Sigmoid colon (tissue), 4 donors: ENCODE results near the gene DCUN1D2.

Experiments
- EP300 ChIP-seq, 4 donors: sonication (generic); formaldehyde crosslinking; IDR thresholded peaks; one replicate each; pipeline ENCODE4 v1.6.1; 2017; ENCODE audit warnings: antibody characterized with exemption in 4 of 4
- POLR2A ChIP-seq, 2 donors: fragments of 450-650 bp; IDR thresholded peaks; one replicate each; pipeline ENCODE4 v1.6.1; 2016; ENCODE audit warnings: antibody characterized with exemption in 2 of 2, mild to moderate bottlenecking in 2 of 2, moderate library complexity in 2 of 2
- POLR2AphosphoS5 ChIP-seq, 4 donors: sonication (generic); formaldehyde crosslinking; IDR thresholded peaks; one replicate each; pipeline ENCODE4 v1.6.1; 2017; ENCODE audit warnings: antibody characterized with exemption in 4 of 4
- TF ChIP-seq, protein P1 (sequence below), 4 experiments: fragments of 450-650 bp in 3 of 4; fragments of 200-600 bp in 1 of 4; IDR thresholded peaks; one replicate each; pipeline ENCODE4 v1.5.1; 2016 to 2019; ENCODE audit warnings: antibody characterized with exemption in 4 of 4, mild to moderate bottlenecking in 3 of 4, moderate library complexity in 2 of 4

DNA sequence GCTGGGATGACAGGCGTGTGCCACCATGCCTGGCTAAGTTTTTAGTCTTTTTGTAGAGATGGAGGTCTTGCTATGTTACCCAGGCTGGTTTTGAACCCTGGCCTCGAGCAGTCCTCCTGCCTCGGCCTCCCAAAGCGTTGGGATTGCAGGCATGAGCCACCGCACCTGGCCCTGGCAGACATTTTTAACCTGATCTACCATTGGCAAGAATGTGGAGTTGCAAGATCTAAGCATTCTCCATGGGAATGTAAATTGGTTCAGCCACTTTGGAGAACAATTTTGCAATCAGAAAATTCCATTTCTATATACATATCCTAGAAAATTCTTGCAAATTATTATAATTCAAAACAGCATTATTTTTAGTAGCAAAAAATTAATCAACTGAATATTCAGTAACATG lies 24.3 kb upstream of the DCUN1D2 start:
- TF ChIP-seq POLR2AphosphoS5 (IDR thresholded peaks at IDR 0.05) = no peak
- TF ChIP-seq, protein P1, sequence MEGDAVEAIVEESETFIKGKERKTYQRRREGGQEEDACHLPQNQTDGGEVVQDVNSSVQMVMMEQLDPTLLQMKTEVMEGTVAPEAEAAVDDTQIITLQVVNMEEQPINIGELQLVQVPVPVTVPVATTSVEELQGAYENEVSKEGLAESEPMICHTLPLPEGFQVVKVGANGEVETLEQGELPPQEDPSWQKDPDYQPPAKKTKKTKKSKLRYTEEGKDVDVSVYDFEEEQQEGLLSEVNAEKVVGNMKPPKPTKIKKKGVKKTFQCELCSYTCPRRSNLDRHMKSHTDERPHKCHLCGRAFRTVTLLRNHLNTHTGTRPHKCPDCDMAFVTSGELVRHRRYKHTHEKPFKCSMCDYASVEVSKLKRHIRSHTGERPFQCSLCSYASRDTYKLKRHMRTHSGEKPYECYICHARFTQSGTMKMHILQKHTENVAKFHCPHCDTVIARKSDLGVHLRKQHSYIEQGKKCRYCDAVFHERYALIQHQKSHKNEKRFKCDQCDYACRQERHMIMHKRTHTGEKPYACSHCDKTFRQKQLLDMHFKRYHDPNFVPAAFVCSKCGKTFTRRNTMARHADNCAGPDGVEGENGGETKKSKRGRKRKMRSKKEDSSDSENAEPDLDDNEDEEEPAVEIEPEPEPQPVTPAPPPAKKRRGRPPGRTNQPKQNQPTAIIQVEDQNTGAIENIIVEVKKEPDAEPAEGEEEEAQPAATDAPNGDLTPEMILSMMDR (IDR thresholded peaks at IDR 0.05) = no peak
- no peak for TF ChIP-seq EP300 (IDR thresholded peaks at IDR 0.05)
- TF ChIP-seq POLR2A (IDR thresholded peaks at IDR 0.05) = no peak
